Middle frontal gyrus (tissue), 1 donor: ENCODE data around the gene SFT2D1.

Experiments
- DNase-seq: peaks from one replicate; pipeline ENCODE4 v3.0.0-alpha.2; 2015; ENCODE audit warnings: low spot score; ENCODE audit errors: extremely low spot score

The SFT2D1 gene

DNA sequence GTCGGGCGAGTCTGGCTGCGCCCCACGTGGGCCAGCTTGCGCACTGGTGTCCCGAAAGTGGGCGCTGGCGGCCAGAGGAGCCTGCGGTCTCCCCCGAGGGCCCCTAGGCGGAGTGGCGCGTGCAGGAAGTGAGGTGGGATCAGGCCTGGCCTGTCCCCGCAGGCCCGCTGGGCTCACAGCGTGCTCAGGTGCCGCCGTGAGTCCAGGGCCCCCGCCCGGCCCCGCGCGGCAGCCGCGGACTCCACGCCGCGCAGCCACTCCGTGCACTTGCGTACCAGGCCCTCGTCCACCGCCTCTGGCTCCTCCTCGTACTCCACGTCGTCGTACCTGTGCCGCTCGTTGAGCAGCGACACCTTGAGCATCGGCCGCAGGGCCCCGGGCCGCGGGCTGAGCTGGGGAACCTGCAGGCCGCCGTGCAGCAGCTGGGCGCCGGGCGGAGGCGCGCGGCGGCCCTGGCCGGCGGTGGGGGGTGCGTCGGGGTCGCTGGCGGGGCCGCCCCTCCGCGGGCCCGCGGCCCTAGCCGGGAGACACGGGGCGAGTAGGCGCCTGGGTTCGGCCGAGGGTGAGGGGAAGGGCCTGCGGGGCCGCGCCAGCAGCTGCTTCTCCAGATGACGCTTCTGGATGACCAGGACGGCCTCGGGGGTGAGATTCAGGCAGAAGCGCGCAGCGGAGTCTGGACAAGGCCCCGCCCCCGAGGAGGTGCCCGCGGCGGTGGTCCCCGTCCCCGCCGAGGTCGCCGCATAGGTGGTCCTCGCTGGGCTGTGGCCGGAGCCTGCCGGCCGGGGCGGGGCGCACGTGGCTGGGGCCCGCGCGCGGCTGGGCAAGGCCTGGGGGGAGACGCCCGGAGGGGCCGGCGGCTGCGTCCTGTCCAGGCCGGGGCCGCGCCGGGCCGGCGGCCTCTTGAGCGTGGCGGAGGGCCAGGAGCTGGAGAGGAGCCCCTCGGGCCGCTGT lies 35.0 kb downstream of the SFT2D1 start:
- DNase-seq: no peak

DNA sequence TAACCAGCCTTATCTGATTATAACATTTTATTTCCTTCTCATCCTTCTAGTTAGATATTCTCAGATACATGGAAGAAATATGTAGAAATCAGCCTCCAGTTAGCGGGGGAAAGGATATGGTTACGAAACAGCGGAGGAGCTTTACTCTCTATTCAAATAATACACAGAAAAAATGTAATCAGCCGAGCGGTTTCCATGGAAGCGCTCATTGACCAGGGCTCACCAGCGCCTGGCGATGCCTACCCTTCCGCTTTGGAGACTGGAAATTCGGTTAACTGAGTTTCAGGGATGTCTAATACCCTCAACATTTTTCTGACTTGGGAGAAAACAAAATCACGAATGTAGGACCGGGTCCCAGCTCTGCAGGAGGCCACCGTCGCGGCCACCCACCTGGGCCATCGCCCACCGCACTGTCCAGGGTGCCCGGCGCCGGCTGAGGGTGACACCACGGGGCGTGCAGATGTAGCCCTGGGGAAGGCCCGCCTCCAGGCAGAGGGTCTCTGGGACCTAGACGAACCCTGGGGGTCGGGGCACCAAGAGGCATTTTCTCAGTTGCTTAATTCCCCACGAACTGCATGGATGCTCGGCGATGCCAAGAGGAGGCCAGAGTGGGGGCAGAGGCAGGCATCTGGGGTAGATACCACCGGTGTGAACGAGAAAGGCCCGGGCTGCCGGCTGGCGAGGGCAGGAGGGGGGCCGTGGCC lies 35.8 kb downstream of the SFT2D1 start:
- no peak for DNase-seq

DNA sequence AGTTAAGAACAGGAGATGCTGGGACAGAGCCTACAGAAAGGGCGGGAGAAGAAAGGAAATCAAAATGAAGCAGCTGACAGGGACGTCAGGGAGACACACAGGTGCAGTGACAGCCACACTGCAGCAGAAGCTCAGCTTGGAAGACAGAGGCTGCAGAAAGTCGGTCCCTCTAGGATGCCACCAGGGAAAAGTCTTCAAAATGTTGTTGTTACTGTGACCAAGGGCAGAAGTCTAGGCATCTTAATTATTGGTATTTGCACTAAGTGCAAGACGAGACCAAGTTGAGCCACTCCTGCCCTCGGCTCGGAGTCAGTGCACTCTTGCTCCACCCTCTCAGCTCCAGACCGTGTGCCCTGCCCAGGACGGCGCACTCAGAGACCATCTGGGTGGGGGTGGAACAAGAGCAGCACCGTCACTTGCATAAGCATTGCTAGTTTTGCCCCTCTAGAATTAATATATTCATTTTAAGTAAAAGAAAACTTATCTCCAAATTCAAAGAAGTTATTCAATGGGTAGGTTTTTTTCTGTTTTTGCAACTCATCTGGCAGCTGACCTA lies 36.7 kb downstream of the SFT2D1 start:
- no peak for DNase-seq

DNA sequence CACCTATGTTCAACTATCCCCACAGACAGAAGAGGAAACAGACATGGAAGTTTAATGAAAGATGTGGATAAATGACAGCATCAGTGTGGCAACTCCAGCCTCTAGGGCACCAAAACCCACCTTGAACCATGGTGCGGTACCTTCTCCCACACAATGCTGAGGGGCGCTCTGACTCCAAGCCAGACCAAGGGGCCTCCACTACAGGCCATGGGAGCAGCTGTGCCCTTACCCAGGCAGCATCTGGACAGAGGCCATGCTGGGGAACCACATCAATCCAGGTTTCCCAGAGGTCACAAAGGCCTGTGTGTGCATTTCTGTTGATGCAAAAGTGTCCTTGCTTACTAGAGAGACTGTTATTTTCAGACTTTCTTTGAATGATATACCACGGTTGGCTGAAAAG lies 38.2 kb downstream of the SFT2D1 start:
- DNase-seq: no peak

DNA sequence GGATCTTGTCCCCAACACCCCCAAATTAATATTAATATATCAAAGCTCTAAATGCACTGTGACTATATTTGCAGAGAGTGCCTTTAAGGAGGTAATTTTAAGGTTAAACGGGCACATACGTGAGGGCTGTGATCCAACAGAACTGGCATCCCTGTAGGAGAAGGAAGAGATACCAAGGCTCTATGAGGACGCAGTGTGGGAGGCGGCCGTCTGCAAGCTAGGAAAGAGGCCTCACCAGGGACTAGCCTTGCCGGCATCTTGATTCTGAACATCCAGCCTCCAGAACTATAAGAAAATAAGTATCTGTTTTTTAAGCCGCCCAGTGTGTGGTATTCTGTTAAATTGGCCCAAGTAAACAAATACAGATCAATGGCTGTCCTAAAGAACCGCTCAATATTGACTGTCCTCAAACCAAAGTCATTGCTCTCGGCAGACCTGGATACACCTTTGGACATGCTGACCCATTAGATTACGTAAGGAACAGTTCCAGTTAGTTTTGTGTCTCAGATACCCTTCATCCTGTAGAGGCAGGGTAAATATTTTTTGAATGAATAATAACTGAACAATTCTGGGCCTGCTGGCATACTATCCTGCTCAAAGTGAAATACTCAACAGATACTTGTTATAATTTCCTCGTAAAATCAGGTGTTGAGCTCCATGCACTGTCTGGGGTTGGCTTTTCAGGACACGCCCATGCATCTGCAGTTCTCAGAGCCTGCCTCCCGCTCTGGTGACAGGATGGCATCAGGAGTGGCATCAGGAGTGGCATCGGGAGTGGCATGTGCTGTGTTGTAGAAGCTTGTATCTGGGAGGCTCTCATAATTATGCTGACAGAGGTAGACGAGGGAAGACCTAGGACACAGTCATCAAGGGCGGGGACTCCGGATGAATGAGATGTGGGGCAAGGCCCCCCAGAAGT lies 40.5 kb downstream of the SFT2D1 start:
- no peak for DNase-seq

DNA sequence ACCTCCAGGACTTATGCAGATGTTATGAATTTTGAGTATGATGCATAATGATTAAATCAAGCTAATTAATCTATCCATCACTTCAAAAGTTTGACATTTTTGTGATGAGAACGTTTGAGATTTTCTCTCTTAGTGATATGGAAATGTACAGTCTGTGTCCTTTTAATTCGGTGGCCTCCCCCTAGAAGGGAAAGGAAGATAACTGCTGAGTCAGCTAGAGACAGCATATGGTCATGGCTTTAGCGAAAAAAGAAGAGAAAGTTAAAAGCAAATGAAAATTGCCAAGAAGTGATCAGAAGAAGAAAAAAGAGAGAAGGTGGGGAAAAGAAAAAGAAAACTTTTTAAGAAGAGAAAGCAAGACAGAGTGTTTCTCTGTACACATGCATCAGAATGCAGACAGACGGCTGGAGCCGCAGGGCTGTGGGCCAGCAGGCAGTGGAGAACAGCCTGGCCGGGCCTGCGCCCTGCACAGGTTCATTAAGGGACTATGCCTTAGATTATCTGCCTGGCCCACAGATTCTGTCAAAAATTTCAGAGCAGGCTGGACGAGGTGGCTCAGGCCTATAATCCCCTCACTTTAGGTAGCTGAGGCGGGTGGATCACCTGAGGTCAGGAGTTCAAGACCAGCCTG lies 41.9 kb downstream of the SFT2D1 start:
- no peak for DNase-seq

DNA sequence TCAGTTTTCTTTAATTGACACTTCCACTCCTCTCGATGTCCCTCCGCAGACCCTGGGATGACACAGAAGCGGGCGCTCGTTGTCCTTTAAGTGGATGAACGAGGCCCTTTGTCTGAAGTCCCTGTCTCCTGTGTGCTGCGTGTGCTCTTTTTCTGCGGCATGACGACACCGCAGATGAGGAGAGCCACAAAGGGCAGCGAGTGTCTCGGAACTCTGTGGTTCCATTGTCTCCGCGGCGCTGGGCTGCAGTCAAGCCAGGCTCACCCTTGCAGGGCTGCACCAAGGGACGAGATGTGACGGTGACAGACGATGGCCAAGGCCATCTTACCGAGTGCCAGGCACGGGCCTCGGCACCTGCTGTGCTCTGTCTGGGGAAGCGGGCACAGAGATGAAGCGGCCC lies 44.7 kb downstream of the SFT2D1 start:
- peak; percentile 63 for DNase-seq

DNA sequence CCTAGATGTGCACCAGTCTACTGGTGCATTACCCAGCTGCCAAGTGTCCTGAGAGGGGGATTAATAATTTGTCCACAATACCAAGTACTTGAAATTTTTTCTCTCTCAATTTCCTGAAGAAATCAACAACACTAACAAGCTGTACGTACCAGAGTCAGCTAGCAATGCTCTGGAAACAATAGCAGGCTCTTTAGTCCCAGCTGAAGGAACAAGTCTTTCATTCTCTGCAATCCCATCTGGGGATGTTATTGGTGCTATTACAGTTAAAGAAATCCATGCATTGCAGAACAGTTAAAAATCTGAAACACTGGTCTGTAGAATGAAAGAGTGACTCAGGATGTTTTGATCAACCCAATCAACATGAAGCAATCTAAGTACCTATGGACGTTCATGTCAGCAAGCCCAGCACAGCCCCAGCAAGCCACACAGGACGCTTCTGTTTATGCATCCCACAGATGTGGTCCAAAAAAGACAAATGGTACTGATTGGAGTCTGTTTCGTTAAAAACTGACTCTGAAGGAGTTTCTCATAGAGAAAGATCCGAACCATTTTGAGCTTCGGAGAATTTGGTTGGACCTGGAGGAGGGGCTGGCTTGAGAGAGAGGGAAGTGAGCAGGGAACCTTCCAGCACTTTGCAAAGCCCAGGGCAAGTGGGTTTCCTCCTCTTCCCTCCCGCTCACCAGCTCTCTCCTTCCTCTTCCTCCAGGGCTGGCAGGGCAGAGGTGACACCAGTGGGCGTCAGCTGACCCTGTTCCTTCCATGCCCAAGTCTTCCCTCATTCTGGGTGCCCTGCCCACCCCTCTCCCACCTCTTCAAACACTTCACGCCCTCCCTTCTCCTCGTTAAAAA lies 46.1 kb downstream of the SFT2D1 start:
- DNase-seq: no peak

DNA sequence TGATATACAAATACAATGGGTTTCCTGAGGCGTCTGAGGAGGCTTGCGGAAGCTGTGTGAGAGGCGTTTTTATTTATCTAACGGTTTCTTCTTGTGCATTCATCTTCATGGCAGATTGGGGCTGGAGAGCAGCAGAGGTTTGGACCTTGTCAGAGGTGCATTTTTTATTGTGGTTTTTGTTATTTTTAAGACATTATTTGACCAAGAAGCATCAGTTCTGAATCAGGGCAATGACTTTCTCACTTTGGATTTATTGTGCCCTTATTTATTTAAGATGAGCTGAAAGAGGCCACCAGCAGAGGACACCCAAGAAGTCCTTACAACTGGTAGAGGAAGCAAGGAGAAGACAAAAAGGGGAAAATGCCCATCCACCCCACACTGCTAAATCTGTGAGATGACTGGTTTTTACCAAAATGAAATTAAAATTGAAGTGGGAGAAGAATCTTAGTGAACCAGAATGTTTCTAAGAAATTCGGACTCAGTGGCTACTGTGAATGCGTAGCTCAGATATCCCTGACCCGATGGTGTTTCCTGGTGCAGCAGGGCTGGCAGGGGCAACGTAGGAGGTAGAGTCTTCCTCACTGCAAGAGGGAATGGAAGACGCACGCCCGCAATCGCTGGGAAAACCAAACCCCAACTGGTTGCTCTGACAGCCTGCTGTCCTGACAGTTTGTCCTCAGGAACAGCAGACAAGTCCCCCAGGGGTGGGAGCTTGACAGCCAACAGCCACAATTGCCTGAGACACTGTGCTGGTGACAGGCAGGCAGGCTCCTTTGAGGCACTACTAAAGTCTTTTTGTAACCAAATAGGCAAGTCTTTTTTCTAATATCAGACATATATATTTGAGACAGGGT lies 48.4 kb downstream of the SFT2D1 start:
- no peak for DNase-seq

DNA sequence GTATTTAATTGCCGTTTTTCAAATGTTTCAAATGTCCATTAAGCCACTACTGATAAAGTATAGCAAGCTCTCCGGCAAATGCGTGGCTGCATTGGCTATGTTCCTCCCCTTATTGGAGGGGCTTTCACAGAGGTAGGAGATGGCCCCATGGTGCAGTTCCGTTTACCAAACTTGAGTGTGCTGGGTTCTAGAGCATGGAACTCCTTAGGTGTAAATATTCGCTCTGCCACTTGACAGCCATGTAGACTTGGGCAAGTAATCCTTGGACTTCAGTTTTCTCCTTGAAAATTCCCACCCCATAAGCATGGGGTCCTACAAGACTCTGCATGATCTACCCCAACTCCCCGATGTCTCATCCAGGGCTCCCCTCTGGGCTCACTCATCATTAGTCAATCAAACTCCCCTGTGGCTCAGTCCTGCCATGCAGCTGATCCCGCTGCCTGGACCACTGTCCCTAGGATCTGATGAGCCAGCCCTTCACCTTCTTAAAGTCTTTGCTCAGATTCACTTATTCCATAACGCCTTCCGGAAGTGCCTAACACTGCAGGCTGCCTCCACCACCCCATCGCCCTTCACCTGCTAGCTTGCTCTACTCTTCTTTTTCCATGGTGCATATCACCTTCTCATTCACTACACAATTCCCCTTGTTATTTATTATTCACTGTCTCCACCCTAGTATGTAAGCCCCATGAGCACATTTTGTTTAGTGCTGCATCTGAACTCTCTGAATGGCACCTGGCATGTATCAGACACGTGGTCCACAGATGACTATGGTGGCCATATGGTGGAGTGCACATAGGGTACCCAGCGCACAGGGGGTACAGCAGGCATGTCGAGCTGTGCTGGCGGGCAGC lies 52.9 kb downstream of the SFT2D1 start:
- no peak for DNase-seq

DNA sequence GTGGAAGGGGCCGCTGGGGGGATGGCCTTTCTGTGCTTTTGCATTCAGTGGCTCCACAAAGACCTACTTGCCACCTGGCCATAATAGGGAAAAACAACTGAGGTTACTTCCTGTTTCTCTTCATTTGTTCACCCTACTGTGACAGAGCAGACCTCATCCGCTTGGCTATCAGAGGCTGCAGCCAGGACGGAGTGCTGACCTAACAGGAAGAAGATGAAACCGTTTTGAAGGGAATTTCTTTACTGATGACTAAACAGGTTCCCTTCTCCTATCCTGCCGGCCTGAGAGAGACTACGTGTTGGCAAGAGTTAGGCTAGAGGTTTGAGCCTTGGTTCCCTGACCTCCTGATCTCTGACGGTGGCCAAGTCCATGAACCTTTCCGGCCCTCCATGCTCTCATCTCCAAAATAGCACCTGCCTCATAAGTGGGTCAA lies 55.5 kb downstream of the SFT2D1 start:
- no peak for DNase-seq

DNA sequence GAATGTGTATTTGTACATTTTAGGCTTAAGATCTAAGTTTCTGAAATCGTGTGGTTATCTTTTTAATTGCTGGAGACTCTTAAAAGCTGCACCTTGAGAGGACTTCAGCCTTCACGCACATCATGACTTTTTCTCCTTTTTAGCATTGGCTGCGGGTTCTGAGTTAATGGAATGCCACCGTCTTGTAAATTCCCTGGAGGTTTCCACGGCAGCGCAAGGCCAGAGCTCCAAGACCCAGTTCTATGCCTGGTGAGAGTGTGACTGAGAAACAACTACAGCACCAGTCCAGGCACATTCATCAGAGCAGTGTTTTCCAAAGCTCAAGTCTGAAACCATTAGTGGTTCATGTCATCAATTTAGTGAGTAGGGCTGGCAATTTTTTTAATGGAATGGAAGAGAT lies 57.1 kb downstream of the SFT2D1 start:
- DNase-seq: no peak

DNA sequence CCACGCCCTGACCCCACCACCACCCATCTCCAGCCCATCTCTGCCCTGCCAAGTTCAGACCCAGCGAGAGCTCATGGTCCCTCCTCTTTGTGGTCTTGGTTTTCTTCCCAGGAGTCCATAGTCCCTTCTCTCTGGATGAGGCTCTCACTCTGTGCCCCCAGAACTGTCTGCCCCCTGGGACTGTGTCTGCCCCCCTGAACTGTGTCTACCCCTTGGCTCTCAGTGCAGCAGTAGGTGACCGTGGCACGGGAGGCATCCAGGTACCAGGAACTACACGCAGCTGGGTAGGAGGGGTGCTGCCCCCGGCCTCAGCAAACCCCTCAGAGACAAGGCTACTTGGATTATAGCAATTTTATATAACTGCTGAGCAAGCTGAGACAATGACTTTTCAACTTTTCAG lies 57.7 kb downstream of the SFT2D1 start:
- no peak for DNase-seq

DNA sequence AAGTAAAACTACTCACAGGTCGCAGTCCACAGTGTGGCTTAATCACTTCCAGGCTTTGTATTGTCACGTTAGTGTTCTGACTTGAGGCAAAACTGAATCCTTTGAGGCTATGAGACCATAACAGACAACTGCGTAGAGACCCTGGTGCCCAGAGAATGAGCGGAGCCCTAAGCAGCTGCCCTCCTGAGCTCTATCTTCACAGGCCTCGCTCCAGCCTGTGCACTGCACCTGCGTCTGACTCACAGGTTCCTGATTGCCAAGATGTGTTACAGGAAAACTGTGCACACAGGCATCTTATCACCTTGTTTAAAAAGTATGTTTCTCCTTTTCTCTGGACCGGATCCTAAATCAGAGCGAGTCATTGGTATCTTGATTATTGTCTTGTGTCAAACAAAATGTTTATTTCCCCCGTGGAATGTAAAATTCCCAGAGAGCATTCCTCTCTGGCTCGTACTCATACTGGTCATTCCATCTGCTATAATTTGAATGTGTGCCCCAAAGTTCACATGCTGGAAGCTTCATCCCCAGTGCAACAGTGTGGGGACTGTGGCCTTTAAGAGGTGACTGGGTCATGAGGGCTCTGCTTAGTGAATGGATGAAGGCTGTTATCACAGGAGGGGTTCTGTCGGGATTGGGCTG lies 59.8 kb downstream of the SFT2D1 start:
- no peak for DNase-seq

DNA sequence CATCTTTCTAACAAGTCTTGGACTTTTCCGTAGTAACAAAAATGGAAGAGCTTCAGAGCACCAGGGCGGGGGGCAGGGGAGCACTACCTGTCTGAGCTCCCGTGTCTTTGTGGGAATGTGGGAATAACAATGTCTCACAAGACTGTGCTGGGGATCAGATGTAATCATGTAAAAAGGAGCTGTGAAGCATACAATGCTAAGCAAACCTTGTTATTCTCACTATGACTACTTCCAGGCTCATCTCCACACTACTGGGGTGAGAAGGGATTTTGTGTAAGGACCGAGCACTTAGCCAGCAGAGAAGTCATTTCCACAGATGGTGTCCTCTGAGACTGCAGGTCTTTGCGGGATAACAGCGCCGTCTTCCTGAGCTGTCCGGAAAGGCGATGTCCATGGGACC lies 61.2 kb downstream of the SFT2D1 start:
- DNase-seq: no peak

DNA sequence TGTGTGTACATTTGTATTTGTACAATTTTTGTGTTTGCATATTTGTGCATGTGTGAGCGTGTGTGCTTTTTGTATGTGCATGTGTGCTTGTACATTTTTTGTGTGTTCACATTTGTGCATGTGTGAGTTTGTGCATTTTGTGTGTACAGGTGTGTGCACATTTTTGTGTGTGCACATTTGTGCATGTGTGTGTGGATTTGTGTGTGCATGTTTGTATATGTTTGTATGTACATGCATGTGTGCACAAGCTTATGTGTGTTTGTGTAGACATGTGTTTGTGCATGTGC lies 63.0 kb downstream of the SFT2D1 start:
- no peak for DNase-seq

DNA sequence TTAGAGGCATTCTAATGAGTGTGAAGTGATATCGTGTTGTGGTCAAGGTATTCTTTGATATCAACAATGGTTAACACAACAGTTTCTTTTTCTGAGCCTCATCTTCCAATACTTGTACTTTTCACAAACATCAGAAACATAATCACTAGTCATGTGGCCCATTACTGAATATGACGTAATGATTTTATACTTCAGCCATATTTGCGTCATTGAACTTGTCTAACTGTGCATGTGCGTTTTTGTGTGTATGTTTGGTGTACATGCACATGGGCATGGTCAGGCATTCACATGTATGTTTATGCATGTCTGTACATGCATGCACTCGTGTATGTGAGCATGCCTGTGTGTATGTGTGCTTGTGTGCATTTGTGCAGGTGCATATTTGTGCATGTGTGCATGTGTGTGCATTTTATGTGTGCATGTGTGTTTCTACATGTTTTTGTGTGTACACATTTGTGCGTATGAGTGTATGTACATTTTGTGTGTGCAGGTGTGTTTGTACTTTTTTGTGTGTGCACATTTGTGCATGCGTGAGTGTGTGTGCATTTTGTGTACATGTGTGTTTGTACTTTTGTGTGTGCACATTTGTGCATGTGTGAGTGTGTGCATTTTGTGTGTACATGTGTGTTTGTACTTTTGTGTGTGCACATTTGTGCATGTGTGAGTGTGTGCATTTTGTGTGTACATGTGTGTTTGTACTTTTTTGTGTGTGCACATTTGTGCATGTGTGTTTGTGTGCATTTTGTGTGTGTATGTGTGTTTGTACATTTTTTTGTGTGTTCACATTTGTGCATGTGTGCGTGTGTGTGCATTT lies 63.6 kb downstream of the SFT2D1 start:
- DNase-seq: no peak
